Karpas-422 (cell line): ENCODE measurements around the gene MYEOV. TPM values are rescaled to one million over a fixed set of nuclear protein-coding genes. Genes with fewer than 3 reads are reported as not detected.

Source experiments
- DNase-seq: peaks from one replicate; pipeline ENCODE4 v3.0.0-alpha.2; 2015
- H2AFZ ChIP-seq: fragments of 200-600 bp; sonication (generic); 2 replicates; pipeline ENCODE4 v1.6.1; 2014; ENCODE audit warnings: antibody characterized with exemption, low read length, mixed read lengths
- H3K27ac ChIP-seq: fragments of 200-600 bp; sonication (generic); 2 replicates; pipeline ENCODE4 v1.5.1; 2014; ENCODE audit warnings: mild to moderate bottlenecking, low read length, moderate library complexity
- H3K27me3 ChIP-seq: fragments of 200-600 bp; sonication (generic); 2 replicates; pipeline ENCODE4 v1.6.1; 2014; ENCODE audit warnings: low read length, mixed read lengths
- H3K36me3 ChIP-seq: fragments of 200-600 bp; sonication (generic); 2 replicates; pipeline ENCODE4 v1.6.1; 2014; ENCODE audit warnings: low read length, mixed read lengths; ENCODE audit not compliant: insufficient read depth
- H3K4me1 ChIP-seq: fragments of 200-600 bp; sonication (generic); 2 replicates; pipeline ENCODE4 v1.6.1; 2014; ENCODE audit warnings: mild to moderate bottlenecking, low read length, mixed read lengths
- H3K4me2 ChIP-seq: fragments of 200-600 bp; sonication (generic); 2 replicates; pipeline ENCODE4 v1.6.1; 2014; ENCODE audit warnings: low read length, low read depth, mild to moderate bottlenecking; ENCODE audit not compliant: poor library complexity, severe bottlenecking
- H3K4me3 ChIP-seq: fragments of 200-600 bp; sonication (generic); 2 replicates; pipeline ENCODE4 v1.5.1; 2014; ENCODE audit warnings: mild to moderate bottlenecking, antibody characterized with exemption, low read length, mixed read lengths
- H3K79me2 ChIP-seq: fragments of 200-600 bp; sonication (generic); 2 replicates; pipeline ENCODE4 v1.6.1; 2014; ENCODE audit warnings: mild to moderate bottlenecking, low read length, mixed read lengths
- H3K9ac ChIP-seq: fragments of 200-600 bp; sonication (generic); 2 replicates; pipeline ENCODE4 v1.6.0; 2014; ENCODE audit warnings: low read length
- H3K9me2 ChIP-seq: fragments of 200-600 bp; sonication (generic), shearing (Covaris generic); replicated peaks from 2 replicates; pipeline ENCODE4 v1.6.0; 2014; ENCODE audit warnings: mild to moderate bottlenecking, low read length, moderate library complexity; ENCODE audit not compliant: insufficient read depth
- H3K9me3 ChIP-seq: fragments of 300-700, 200-600 bp; sonication (generic); 2 replicates; pipeline ENCODE4 v1.6.1; 2014; ENCODE audit warnings: low read length, mixed read lengths
- H4K20me1 ChIP-seq: fragments of 200-600 bp; sonication (generic); 2 replicates; pipeline ENCODE4 v1.6.1; 2014; ENCODE audit warnings: mild to moderate bottlenecking, antibody characterized with exemption, low read length, low read depth; ENCODE audit not compliant: insufficient read depth
- total RNA-seq: library from RNA; depleted of rRNA; stranded (reverse); fragments of >200 nt; shearing (Covaris generic); gene quantifications from 2 replicates; pipeline ENCODE4 v1.2.3, GENCODE V29; 2014; ENCODE audit warnings: low replicate concordance

Gene MYEOV
- total RNA-seq, 1 experiment from 2014 or later = 0.22 TPM

DNA sequence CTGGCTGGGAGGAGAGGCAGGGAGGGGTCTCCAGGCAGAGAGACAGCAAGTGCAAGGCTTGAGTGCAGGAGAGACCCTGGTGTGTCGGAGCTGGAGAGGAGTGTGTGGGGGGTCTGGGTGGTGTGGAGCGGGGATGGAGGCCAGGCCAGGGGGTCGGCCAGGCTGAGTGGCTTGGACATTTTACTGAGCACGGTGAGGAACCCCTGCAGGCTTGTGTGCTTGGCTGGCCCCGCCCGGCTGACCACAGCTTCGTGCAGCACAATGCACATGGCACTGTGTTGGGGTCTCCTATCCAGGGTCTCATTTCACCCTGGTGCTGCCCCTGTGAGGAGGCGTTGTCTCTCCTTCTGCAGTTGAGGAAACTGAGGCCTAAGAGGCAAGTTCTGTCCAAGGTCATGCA, 5.6 kb downstream of the MYEOV start:
- no peaks in the 10 kb centered on the region for H3K36me3 ChIP-seq
- no peak overlapping the region for H3K4me3 ChIP-seq
- H3K9me2 ChIP-seq = no peaks in the 10 kb centered on the region
- no peak overlapping the region for H3K27ac ChIP-seq
- no peaks in the 10 kb centered on the region for H3K9me3 ChIP-seq
- no peaks in the 10 kb centered on the region for H4K20me1 ChIP-seq
- H3K4me2 ChIP-seq = no peak overlapping the region
- no peak overlapping the region for H2AFZ ChIP-seq
- peak; percentile 19 for DNase-seq
- no peaks in the 10 kb centered on the region for H3K27me3 ChIP-seq
- no peak overlapping the region for H3K9ac ChIP-seq
- no peaks in the 10 kb centered on the region for H3K79me2 ChIP-seq
- peaks cover 33% of the 10 kb centered on the region for H3K4me1 ChIP-seq

DNA sequence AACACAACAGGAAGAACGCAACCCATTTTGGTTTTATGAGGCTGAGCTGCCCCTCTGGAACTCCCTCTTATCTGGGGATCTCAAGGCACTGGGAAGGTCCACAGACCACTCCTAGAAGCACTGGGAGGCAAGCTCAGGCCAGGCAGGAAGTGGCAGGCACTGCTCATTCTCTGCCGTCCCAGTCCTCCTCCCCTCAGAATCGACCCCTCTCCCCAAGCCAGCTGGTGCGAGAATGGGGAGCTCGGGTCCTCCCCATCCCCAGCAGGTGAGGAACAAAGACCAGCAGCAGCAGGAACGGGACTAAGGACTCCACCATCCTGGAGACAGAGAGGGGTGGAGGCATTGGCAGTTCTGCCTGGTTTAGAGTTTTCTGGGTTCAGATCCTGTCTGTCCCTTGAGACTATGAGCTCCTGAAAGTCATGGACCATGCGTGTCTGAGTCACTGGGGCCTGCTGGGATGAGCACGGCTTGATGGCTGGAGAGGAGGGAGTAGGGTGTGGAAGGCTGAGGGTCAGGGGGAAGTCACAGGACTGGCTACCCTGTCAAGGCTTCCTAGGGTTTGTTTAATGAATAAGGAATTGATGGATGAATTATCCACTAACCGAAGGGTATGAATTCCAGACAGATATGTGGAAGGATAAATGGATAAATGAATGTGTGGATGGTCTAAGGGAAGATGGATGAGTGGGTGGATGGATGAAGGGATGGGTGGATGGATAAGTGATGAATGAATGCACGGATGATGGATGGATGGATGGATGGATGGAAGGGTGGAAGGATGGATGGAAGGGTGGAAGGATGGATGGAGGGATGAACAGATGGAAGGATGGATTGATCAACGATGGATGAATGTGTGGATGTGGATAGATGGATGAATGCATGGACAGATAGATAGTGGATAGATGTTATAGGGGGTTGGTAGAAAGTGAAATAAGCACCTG, 6.4 kb downstream of the MYEOV start:
- no peak overlapping the region for H3K27ac ChIP-seq
- H3K4me3 ChIP-seq = no peak overlapping the region
- H3K9me3 ChIP-seq = no peaks in the 10 kb centered on the region
- H3K9ac ChIP-seq = no peak overlapping the region
- no peaks in the 10 kb centered on the region for H3K79me2 ChIP-seq
- peak; percentile 35 for DNase-seq
- peaks cover 33% of the 10 kb centered on the region for H3K4me1 ChIP-seq
- H3K9me2 ChIP-seq = no peaks in the 10 kb centered on the region
- no peaks in the 10 kb centered on the region for H3K36me3 ChIP-seq
- H2AFZ ChIP-seq = no peak overlapping the region
- no peak overlapping the region for H3K4me2 ChIP-seq
- no peaks in the 10 kb centered on the region for H3K27me3 ChIP-seq
- H4K20me1 ChIP-seq = no peaks in the 10 kb centered on the region

DNA sequence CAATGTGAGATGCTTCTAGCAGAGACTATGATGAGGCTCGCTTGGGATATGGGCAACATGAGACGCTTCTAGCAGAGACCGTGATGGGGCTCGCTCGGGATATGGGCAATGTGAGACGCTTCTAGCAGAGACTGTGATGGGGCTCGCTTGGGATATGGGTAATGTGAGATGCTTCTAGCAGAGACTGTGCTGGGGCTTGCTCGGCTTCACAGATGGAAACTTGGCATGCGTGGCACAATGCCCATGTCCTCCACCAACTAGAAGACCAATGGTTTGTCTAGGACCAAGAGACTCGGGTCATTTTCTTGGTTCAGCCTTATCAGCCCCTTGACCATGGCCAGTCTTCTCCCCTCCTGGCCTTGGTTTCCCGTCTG, 7.1 kb downstream of the MYEOV start:
- H4K20me1 ChIP-seq = no peaks in the 10 kb centered on the region
- DNase-seq = no peak
- H3K4me3 ChIP-seq = no peak overlapping the region
- H3K36me3 ChIP-seq = no peaks in the 10 kb centered on the region
- H3K27ac ChIP-seq = no peak overlapping the region
- no peaks in the 10 kb centered on the region for H3K9me3 ChIP-seq
- no peaks in the 10 kb centered on the region for H3K9me2 ChIP-seq
- no peaks in the 10 kb centered on the region for H3K27me3 ChIP-seq
- no peak overlapping the region for H3K9ac ChIP-seq
- no peaks in the 10 kb centered on the region for H3K79me2 ChIP-seq
- H2AFZ ChIP-seq = no peak overlapping the region
- peaks cover 29% of the 10 kb centered on the region for H3K4me1 ChIP-seq
- no peak overlapping the region for H3K4me2 ChIP-seq

DNA sequence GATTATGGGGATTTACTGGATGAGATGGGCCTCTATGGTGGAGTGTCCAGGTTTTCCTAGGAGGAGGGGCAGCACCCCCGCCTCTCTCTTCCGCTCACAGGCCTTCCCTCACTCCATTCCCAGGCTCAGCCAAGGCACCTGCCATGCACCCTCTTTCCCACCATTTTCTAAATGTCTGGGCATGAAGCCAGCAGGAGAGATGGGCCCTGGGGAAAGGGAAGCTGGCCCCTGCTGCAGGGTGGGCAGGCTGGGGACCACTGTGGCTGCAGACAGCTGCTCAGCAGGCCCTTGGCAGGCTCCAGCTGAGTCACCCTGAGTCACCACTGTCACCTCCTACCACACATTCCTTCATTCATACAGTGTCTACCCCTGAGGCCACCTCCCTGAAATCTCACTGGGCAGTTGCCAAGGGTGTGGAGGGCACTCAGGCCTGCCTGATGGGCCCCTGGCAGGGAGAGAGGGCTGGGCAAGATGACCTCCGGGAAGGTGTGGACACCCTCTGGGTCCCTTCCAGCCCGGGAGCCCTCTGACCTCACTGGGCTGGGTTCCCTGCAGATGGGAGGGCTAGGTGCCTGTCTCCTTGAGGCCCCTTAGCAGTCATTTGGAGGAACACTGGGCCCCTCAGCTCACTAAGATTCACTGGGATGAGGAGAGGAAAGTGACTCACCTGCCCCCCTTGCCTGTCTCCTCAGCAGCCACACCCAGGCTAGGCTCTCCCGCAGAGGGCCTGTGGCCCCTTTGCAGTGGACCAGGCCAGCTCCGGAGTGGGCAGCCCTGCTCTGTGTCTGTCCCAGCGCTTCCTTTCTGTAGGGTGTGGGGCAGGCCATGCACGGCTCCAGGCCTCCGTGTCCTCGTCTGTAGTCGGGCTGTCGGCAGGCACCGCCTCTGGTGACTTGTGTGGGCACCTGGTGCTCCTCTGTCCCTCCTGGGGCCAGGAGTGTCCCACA, 7.8 kb downstream of the MYEOV start:
- no peaks in the 10 kb centered on the region for H3K27me3 ChIP-seq
- no peak overlapping the region for H2AFZ ChIP-seq
- H3K9ac ChIP-seq = no peak overlapping the region
- no peaks in the 10 kb centered on the region for H3K9me3 ChIP-seq
- DNase-seq = peak; percentile 37
- no peaks in the 10 kb centered on the region for H3K36me3 ChIP-seq
- H3K4me2 ChIP-seq = no peak overlapping the region
- H3K4me1 ChIP-seq = peaks cover 23% of the 10 kb centered on the region
- no peaks in the 10 kb centered on the region for H4K20me1 ChIP-seq
- no peaks in the 10 kb centered on the region for H3K9me2 ChIP-seq
- no peaks in the 10 kb centered on the region for H3K79me2 ChIP-seq
- H3K27ac ChIP-seq = no peak overlapping the region
- H3K4me3 ChIP-seq = no peak overlapping the region

DNA sequence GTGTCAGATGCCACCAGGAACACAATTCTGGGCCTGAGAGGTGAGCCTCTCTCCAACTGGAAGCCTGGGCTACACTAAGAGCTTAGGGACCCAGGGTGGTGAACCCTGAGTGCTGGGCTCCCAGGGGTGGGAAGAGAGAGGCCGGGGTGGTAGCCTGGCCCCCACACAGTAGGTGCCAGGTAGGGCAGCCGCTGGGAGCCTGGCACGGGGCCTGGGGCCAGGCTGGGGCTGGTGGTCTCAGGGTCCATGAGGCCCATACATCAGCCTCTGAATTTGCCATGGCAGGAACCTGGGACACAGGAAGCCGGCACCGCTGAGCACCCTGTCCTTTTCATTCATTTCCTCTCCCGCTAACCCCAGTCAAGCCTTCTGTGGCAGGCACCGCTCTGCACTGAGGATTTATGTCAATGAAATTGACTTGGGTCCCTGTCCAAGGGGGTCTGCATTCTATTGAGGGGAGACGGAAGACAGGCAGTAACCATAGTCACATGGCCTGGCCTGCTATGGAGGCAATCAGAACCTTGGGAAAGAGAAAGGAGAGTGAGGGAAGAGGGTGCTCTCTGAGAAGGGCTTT, 8.6 kb downstream of the MYEOV start:
- no peaks in the 10 kb centered on the region for H3K36me3 ChIP-seq
- H3K27me3 ChIP-seq = no peaks in the 10 kb centered on the region
- H3K4me3 ChIP-seq = no peak overlapping the region
- H2AFZ ChIP-seq = no peak overlapping the region
- H3K9me3 ChIP-seq = no peaks in the 10 kb centered on the region
- H3K27ac ChIP-seq = no peak overlapping the region
- DNase-seq = peak; percentile 15
- H3K79me2 ChIP-seq = no peaks in the 10 kb centered on the region
- H4K20me1 ChIP-seq = no peaks in the 10 kb centered on the region
- H3K4me2 ChIP-seq = no peak overlapping the region
- H3K4me1 ChIP-seq = peaks cover 15% of the 10 kb centered on the region
- no peak overlapping the region for H3K9ac ChIP-seq
- no peaks in the 10 kb centered on the region for H3K9me2 ChIP-seq

DNA sequence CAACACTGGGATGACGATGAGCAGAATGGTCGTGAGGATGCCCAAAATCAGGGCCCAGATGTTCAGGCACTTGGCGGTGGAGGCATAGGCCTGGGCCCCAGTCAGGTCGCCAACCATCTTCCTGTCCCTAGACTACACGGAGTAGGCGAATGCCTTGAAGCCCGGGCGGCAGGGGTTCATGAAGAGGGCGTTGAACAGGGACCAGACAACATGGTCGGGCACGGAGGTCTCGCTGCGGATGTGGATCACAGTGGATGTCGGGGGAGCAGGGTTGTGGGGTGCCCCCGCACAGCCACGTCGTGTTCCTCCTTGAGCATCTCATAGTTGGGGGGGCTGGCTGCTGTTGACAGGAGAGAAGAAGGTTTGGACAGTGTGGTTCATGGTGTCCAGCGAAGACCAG, 9.5 kb downstream of the MYEOV start:
- no peak overlapping the region for H3K4me2 ChIP-seq
- no peak overlapping the region for H3K27ac ChIP-seq
- H3K9ac ChIP-seq = no peak overlapping the region
- no peaks in the 10 kb centered on the region for H3K79me2 ChIP-seq
- H4K20me1 ChIP-seq = no peaks in the 10 kb centered on the region
- H3K4me3 ChIP-seq = no peak overlapping the region
- peak; percentile 22 for DNase-seq
- no peaks in the 10 kb centered on the region for H3K36me3 ChIP-seq
- H3K9me3 ChIP-seq = no peaks in the 10 kb centered on the region
- H2AFZ ChIP-seq = no peak overlapping the region
- no peaks in the 10 kb centered on the region for H3K9me2 ChIP-seq
- no peaks in the 10 kb centered on the region for H3K27me3 ChIP-seq
- H3K4me1 ChIP-seq = peaks cover 6% of the 10 kb centered on the region

DNA sequence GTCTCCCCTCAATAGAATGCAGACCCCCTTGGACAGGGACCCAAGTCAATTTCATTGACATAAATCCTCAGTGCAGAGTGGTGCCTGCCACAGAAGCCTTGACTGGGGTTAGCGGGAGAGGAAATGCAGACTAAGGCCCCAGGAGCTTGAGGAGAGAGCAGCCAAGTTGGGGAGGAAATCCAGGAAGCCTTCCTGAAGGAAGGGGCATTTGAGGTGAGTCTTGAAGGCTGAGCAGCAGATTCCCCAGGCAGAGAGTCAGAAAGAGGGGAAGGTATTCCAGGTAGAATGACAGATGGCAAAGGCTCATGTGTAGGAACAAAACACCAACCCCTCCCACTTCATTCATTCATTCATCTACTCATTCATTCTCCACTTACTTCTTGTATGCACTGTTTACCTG, 10.3 kb downstream of the MYEOV start:
- Histone ChIP-seq H3K9me2 (no peaks in the 10 kb centered on the region), H3K9ac (no peak overlapping the region), H3K4me1 (no peaks in the 10 kb centered on the region), H3K9me3 (no peaks in the 10 kb centered on the region), H2AFZ (no peak overlapping the region), H3K27ac (no peak overlapping the region), H3K4me2 (no peak overlapping the region), H3K27me3 (no peaks in the 10 kb centered on the region), H3K79me2 (no peaks in the 10 kb centered on the region), H4K20me1 (no peaks in the 10 kb centered on the region), H3K4me3 (no peak overlapping the region), H3K36me3 (no peaks in the 10 kb centered on the region)
- DNase-seq = no peak

DNA sequence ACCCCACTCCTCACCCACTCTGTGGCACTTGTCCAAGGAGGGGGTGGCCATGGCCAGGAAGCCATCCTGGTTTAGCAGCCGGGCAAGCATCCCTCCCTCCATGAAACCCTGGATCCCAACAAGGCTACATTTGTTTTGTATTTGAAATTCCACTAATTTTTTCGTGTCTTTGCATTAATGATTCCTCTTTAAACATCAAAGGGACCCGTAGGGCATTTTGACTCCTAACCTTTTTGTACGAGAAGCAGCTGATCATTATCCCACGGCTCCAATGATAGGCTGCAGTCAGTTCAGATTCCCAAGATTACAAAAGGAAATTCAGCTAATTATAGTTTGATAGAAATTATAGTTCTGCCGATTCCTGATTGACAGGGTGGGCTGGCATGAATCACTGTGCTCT, 10.7 kb downstream of the MYEOV start:
- no peaks in the 10 kb centered on the region for H3K9me2 ChIP-seq
- no peaks in the 10 kb centered on the region for H3K9me3 ChIP-seq
- no peaks in the 10 kb centered on the region for H3K4me1 ChIP-seq
- no peak overlapping the region for H2AFZ ChIP-seq
- no peak overlapping the region for H3K4me2 ChIP-seq
- H3K27me3 ChIP-seq = no peaks in the 10 kb centered on the region
- DNase-seq = peak; percentile 5
- H4K20me1 ChIP-seq = no peaks in the 10 kb centered on the region
- H3K9ac ChIP-seq = no peak overlapping the region
- H3K36me3 ChIP-seq = no peaks in the 10 kb centered on the region
- H3K27ac ChIP-seq = no peak overlapping the region
- no peaks in the 10 kb centered on the region for H3K79me2 ChIP-seq
- no peak overlapping the region for H3K4me3 ChIP-seq
